ENCODE measurements around the gene CDK14. TPM values are rescaled to one million over a fixed set of nuclear protein-coding genes. Genes with fewer than 3 reads are reported as not detected.

CDK14 gene
- total RNA-seq, 1 experiment from 2014 or later: 57.9 TPM

GRCh38 chr7:90988996-90989765 lies 393.1 kb downstream of the CDK14 start:
- Mint-ChIP-seq H3K4me3 (no peak overlapping the region), H3K36me3 (no peaks in the 10 kb centered on the region), H3K4me1 (no peaks in the 10 kb centered on the region), H3K27me3 (ENCODE audit: low read depth) (no peaks in the 10 kb centered on the region), H3K27ac (no peak overlapping the region), H3K9me3 (no peaks in the 10 kb centered on the region)
- no peak for ATAC-seq
- CTCF ChIA-PET: no interaction called here
- DNase-seq (ENCODE audit: low spot score): no peak
- POLR2A ChIA-PET: no interaction called here
- TF ChIP-seq, protein P1, sequence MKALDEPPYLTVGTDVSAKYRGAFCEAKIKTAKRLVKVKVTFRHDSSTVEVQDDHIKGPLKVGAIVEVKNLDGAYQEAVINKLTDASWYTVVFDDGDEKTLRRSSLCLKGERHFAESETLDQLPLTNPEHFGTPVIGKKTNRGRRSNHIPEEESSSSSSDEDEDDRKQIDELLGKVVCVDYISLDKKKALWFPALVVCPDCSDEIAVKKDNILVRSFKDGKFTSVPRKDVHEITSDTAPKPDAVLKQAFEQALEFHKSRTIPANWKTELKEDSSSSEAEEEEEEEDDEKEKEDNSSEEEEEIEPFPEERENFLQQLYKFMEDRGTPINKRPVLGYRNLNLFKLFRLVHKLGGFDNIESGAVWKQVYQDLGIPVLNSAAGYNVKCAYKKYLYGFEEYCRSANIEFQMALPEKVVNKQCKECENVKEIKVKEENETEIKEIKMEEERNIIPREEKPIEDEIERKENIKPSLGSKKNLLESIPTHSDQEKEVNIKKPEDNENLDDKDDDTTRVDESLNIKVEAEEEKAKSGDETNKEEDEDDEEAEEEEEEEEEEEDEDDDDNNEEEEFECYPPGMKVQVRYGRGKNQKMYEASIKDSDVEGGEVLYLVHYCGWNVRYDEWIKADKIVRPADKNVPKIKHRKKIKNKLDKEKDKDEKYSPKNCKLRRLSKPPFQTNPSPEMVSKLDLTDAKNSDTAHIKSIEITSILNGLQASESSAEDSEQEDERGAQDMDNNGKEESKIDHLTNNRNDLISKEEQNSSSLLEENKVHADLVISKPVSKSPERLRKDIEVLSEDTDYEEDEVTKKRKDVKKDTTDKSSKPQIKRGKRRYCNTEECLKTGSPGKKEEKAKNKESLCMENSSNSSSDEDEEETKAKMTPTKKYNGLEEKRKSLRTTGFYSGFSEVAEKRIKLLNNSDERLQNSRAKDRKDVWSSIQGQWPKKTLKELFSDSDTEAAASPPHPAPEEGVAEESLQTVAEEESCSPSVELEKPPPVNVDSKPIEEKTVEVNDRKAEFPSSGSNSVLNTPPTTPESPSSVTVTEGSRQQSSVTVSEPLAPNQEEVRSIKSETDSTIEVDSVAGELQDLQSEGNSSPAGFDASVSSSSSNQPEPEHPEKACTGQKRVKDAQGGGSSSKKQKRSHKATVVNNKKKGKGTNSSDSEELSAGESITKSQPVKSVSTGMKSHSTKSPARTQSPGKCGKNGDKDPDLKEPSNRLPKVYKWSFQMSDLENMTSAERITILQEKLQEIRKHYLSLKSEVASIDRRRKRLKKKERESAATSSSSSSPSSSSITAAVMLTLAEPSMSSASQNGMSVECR (CRISPR knock-in tag; IDR thresholded peaks at IDR 0.05; ENCODE audit: borderline replicate concordance): no peak
- TF ChIP-seq CREM (CRISPR knock-in tag; IDR thresholded peaks at IDR 0.05) (no peak), ZNF263 (CRISPR knock-in tag; IDR thresholded peaks at IDR 0.05; ENCODE audit: low read depth) (no peak), ZNF416 (CRISPR knock-in tag; IDR thresholded peaks at IDR 0.05) (no peak), ATF3 (CRISPR knock-in tag; conservative IDR thresholded peaks at IDR 0.05) (no peak), NFATC4 (CRISPR knock-in tag; IDR thresholded peaks at IDR 0.05) (no peak), GRHL2 (CRISPR knock-in tag; IDR thresholded peaks at IDR 0.05; ENCODE audit: insufficient replicate concordance, severe bottlenecking) (no peak), AFF4 (CRISPR knock-in tag; IDR thresholded peaks at IDR 0.05; ENCODE audit: borderline replicate concordance) (no peak), RELA (CRISPR knock-in tag; IDR thresholded peaks at IDR 0.05; ENCODE audit: borderline replicate concordance) (no peak), HMGA2 (CRISPR knock-in tag; IDR thresholded peaks at IDR 0.05) (no peak), ZNF232 (CRISPR knock-in tag; IDR thresholded peaks at IDR 0.05) (no peak), EMX1 (CRISPR knock-in tag; IDR thresholded peaks at IDR 0.05) (no peak), ZNF396 (CRISPR knock-in tag; IDR thresholded peaks at IDR 0.05; ENCODE audit: borderline replicate concordance) (no peak)
- TF ChIP-seq, protein P2, sequence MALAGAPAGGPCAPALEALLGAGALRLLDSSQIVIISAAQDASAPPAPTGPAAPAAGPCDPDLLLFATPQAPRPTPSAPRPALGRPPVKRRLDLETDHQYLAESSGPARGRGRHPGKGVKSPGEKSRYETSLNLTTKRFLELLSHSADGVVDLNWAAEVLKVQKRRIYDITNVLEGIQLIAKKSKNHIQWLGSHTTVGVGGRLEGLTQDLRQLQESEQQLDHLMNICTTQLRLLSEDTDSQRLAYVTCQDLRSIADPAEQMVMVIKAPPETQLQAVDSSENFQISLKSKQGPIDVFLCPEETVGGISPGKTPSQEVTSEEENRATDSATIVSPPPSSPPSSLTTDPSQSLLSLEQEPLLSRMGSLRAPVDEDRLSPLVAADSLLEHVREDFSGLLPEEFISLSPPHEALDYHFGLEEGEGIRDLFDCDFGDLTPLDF (CRISPR knock-in tag; IDR thresholded peaks at IDR 0.05): no peak
- TF ChIP-seq, protein P3, sequence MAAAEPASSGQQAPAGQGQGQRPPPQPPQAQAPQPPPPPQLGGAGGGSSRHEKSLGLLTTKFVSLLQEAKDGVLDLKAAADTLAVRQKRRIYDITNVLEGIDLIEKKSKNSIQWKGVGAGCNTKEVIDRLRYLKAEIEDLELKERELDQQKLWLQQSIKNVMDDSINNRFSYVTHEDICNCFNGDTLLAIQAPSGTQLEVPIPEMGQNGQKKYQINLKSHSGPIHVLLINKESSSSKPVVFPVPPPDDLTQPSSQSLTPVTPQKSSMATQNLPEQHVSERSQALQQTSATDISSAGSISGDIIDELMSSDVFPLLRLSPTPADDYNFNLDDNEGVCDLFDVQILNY (CRISPR knock-in tag; IDR thresholded peaks at IDR 0.05): no peak
- TF ChIP-seq, protein P4, sequence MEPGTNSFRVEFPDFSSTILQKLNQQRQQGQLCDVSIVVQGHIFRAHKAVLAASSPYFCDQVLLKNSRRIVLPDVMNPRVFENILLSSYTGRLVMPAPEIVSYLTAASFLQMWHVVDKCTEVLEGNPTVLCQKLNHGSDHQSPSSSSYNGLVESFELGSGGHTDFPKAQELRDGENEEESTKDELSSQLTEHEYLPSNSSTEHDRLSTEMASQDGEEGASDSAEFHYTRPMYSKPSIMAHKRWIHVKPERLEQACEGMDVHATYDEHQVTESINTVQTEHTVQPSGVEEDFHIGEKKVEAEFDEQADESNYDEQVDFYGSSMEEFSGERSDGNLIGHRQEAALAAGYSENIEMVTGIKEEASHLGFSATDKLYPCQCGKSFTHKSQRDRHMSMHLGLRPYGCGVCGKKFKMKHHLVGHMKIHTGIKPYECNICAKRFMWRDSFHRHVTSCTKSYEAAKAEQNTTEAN (CRISPR knock-in tag; IDR thresholded peaks at IDR 0.05): no peak
- TF ChIP-seq, protein P5, sequence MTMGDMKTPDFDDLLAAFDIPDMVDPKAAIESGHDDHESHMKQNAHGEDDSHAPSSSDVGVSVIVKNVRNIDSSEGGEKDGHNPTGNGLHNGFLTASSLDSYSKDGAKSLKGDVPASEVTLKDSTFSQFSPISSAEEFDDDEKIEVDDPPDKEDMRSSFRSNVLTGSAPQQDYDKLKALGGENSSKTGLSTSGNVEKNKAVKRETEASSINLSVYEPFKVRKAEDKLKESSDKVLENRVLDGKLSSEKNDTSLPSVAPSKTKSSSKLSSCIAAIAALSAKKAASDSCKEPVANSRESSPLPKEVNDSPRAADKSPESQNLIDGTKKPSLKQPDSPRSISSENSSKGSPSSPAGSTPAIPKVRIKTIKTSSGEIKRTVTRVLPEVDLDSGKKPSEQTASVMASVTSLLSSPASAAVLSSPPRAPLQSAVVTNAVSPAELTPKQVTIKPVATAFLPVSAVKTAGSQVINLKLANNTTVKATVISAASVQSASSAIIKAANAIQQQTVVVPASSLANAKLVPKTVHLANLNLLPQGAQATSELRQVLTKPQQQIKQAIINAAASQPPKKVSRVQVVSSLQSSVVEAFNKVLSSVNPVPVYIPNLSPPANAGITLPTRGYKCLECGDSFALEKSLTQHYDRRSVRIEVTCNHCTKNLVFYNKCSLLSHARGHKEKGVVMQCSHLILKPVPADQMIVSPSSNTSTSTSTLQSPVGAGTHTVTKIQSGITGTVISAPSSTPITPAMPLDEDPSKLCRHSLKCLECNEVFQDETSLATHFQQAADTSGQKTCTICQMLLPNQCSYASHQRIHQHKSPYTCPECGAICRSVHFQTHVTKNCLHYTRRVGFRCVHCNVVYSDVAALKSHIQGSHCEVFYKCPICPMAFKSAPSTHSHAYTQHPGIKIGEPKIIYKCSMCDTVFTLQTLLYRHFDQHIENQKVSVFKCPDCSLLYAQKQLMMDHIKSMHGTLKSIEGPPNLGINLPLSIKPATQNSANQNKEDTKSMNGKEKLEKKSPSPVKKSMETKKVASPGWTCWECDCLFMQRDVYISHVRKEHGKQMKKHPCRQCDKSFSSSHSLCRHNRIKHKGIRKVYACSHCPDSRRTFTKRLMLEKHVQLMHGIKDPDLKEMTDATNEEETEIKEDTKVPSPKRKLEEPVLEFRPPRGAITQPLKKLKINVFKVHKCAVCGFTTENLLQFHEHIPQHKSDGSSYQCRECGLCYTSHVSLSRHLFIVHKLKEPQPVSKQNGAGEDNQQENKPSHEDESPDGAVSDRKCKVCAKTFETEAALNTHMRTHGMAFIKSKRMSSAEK (CRISPR knock-in tag; IDR thresholded peaks at IDR 0.05; ENCODE audit: borderline replicate concordance): no peak
- TF ChIP-seq, protein P6, sequence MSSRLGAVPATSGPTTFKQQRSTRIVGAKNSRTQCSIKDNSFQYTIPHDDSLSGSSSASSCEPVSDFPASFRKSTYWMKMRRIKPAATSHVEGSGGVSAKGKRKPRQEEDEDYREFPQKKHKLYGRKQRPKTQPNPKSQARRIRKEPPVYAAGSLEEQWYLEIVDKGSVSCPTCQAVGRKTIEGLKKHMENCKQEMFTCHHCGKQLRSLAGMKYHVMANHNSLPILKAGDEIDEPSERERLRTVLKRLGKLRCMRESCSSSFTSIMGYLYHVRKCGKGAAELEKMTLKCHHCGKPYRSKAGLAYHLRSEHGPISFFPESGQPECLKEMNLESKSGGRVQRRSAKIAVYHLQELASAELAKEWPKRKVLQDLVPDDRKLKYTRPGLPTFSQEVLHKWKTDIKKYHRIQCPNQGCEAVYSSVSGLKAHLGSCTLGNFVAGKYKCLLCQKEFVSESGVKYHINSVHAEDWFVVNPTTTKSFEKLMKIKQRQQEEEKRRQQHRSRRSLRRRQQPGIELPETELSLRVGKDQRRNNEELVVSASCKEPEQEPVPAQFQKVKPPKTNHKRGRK (CRISPR knock-in tag; IDR thresholded peaks at IDR 0.05; ENCODE audit: borderline replicate concordance): no peak
